Body of pancreas (tissue), 4 donors: ENCODE data around the gene UTP20. TPM values are rescaled to one million over a fixed set of nuclear protein-coding genes. Genes with fewer than 3 reads are reported as not detected.
"Not testable (repeated sequence)": the region's sequence is repeated elsewhere in the genome, so short reads cannot be mapped to it uniquely, and the experiment has no call there.

Source experiments
- ATAC-seq: fragments of 150-250 bp; one replicate; pipeline ENCODE4 v1.9.1; 2016
- DNase-seq, 4 donors: peaks; one replicate each; pipeline ENCODE4 v3.0.0-alpha.2; 2019
- H3K27ac ChIP-seq, 4 donors: fragments of 200-600 bp; sonication (generic); 1 replicate in 3 of 4; 2 replicates in 1 of 4; pipeline versions ENCODE4 v1.5.1 to v1.6.1; 2016 to 2019; ENCODE audit warnings: mild to moderate bottlenecking in 1 of 4, mixed read lengths in 1 of 4, moderate library complexity in 1 of 4
- H3K27me3 ChIP-seq, 2 donors: fragments of 200-600 bp; sonication (generic); one replicate each; pipeline ENCODE4 v1.6.0; 2016; ENCODE audit warnings: mild to moderate bottlenecking in 1 of 2
- H3K36me3 ChIP-seq, 2 donors: fragments of 200-600 bp; sonication (generic); replicated peaks in 1 of 2; 2 replicates each; pipeline ENCODE4 v1.5.1; 2016; ENCODE audit warnings: low read depth in 2 of 2; ENCODE audit not compliant: insufficient read depth in 1 of 2
- H3K4me1 ChIP-seq: fragments of 200-600 bp; sonication (generic); one replicate; pipeline ENCODE4 v1.6.0; 2016
- H3K4me3 ChIP-seq, 2 donors: fragments of 200-600 bp; sonication (generic); 1 replicate in 1 of 2; 2 replicates in 1 of 2; pipeline ENCODE4 v1.5.1; 2016 to 2019
- H3K9me3 ChIP-seq, 3 donors: fragments of 200-600 bp; sonication (generic); 1 replicate in 2 of 3; 2 replicates in 1 of 3; pipeline ENCODE4 v1.5.1; 2016
- CTCF ChIP-seq, 7 experiments: fragments of 450-650 bp in 4 of 7; fragments of 200-600 bp in 3 of 7; sonication (generic) in 3 of 7; IDR thresholded peaks; one replicate each; pipeline ENCODE4 v1.5.1; 2016 to 2019; ENCODE audit warnings: antibody characterized with exemption in 7 of 7
- POLR2A ChIP-seq, 3 donors: fragments of 450-650 bp; IDR thresholded peaks; one replicate each; pipeline ENCODE4 v1.6.1; 2016; ENCODE audit warnings: antibody characterized with exemption in 3 of 3, mild to moderate bottlenecking in 2 of 3
- WGBS, 2 donors: methylation state at CpG; one replicate each; pipeline ENCODE4 v1.1.5; 2017; 5-methylcytosine and 5-hydroxymethylcytosine counted together
- intact Hi-C: fragments of 100-400 bp; cut with DNase I; formaldehyde crosslinking; loops from one replicate; pipeline ENCODE4 v1.15.1; 2023
- total RNA-seq, 2 donors: library from RNA; depleted of rRNA; stranded (reverse); fragments of >200 nt; gene quantifications; one replicate each; pipeline ENCODE4 v1.1.0, GENCODE V29; 2016

The UTP20 gene
- total RNA-seq, 2 donors from 2014 or later: 7.5 to 7.9 TPM

- no peak overlapping the region for H3K4me3 ChIP-seq
- TF ChIP-seq POLR2A (IDR thresholded peaks at IDR 0.05) (no peak), CTCF (IDR thresholded peaks at IDR 0.05) (no peak)
- no peaks in the 10 kb centered on the region for H3K27me3 ChIP-seq
- no peaks in the 10 kb centered on the region for H3K4me1 ChIP-seq
- no peak overlapping the region for H3K27ac ChIP-seq
- intact Hi-C loops: no loop called here
- H3K36me3 ChIP-seq: peaks cover 4 to 18% of the 10 kb centered on the region in 2 donors
- no peaks in the 10 kb centered on the region for H3K9me3 ChIP-seq
- DNase-seq (no peak), ATAC-seq (no peak)
- WGBS, 2 donors: 85 to 92% methylated on average over 1 of the region's 1 CpG
Measured at GRCh38 chr12:101372431-101372830, 92.5 kb downstream of the UTP20 start.

GRCh38 chr12:101375573-101375972, 95.7 kb downstream of the UTP20 start:
- intact Hi-C loops: no loop called here
- H3K9me3 ChIP-seq: no peaks in the 10 kb centered on the region
- H3K4me3 ChIP-seq: no peak overlapping the region
- WGBS, 2 donors: 64 to 66% methylated on average over 5 of the region's 5 CpGs
- no peak overlapping the region for H3K27ac ChIP-seq
- no peak for DNase-seq
- peaks cover 4 to 15% of the 10 kb centered on the region in 2 donors for H3K36me3 ChIP-seq
- no peak for ATAC-seq
- no peaks in the 10 kb centered on the region for H3K27me3 ChIP-seq
- TF ChIP-seq CTCF (IDR thresholded peaks at IDR 0.05) (no peak), POLR2A (IDR thresholded peaks at IDR 0.05) (no peak)
- H3K4me1 ChIP-seq: peaks cover 9% of the 10 kb centered on the region

- intact Hi-C loops: no loop called here
- Histone ChIP-seq H3K4me1 (peaks cover 9% of the 10 kb centered on the region), H3K27me3 (no peaks in the 10 kb centered on the region), H3K27ac (no peak overlapping the region), H3K9me3 (no peaks in the 10 kb centered on the region), H3K4me3 (no peak overlapping the region), H3K36me3 (peaks cover 0 to 19% of the 10 kb centered on the region in 2 donors)
- TF ChIP-seq POLR2A (IDR thresholded peaks at IDR 0.05): no peak
- no peak for TF ChIP-seq CTCF (IDR thresholded peaks at IDR 0.05)
- DNase-seq: no peak
- no peak for ATAC-seq
Measured at GRCh38 chr12:101379149-101379548, 99.2 kb downstream of the UTP20 start.

GRCh38 chr12:101391181-101391580, 111.3 kb downstream of the UTP20 start:
- H3K4me3 ChIP-seq, intact Hi-C loops, ATAC-seq, H3K27ac ChIP-seq, H3K27me3 ChIP-seq, DNase-seq, H3K9me3 ChIP-seq, H3K4me1 ChIP-seq: not testable (repeated sequence)
- H3K36me3 ChIP-seq: peaks cover 6 to 24% of the 10 kb centered on the region in 2 donors
- 82 to 91% methylated on average over 3 of the region's 3 CpGs for WGBS, 2 donors

- intact Hi-C loops: no loop called here
- peak; percentile 11 for ATAC-seq
- TF ChIP-seq POLR2A (IDR thresholded peaks at IDR 0.05) (no peak), CTCF (IDR thresholded peaks at IDR 0.05) (no peak)
- WGBS, 2 donors: 0 to 1% methylated on average over 11 to 18 of the region's 18 CpGs
- no peak for DNase-seq
- no peaks in the 10 kb centered on the region for H3K27me3 ChIP-seq
- no peaks in the 10 kb centered on the region for H3K9me3 ChIP-seq
- H3K4me1 ChIP-seq: peaks cover 29% of the 10 kb centered on the region
- no peaks in the 10 kb centered on the region for H3K36me3 ChIP-seq
- H3K27ac ChIP-seq: peak overlapping the region; percentile 74 to 92 (median 90)
- peak overlapping the region; percentile 49 to 53 for H3K4me3 ChIP-seq
Measured at GRCh38 chr12:101407049-101407435, 127.1 kb downstream of the UTP20 start.
